Nephron (organoid): ENCODE data around the gene CCL27.

Experiments used
- H3K27ac Mint-ChIP-seq, 3 experiments: 2 replicates each; pipeline ENCODE4 v1.8.0; 2020; ENCODE audit warnings: mixed read lengths in 3 of 3, mild to moderate bottlenecking in 2 of 3, moderate library complexity in 1 of 3
- H3K27me3 Mint-ChIP-seq: 2 replicates; pipeline ENCODE4 v1.8.0; 2021; ENCODE audit warnings: low read depth, mild to moderate bottlenecking, moderate library complexity, mixed read lengths
- H3K36me3 Mint-ChIP-seq: 2 replicates; pipeline ENCODE4 v1.8.0; 2020; ENCODE audit warnings: low read depth, mixed read lengths
- H3K4me1 Mint-ChIP-seq: 2 replicates; pipeline ENCODE4 v1.8.0; 2020; ENCODE audit warnings: mixed read lengths
- H3K4me3 Mint-ChIP-seq, 3 experiments: 2 replicates each; pipeline ENCODE4 v1.8.0; 2020; ENCODE audit warnings: mild to moderate bottlenecking in 3 of 3, mixed read lengths in 3 of 3, moderate library complexity in 2 of 3
- H3K9me3 Mint-ChIP-seq: 2 replicates; pipeline ENCODE4 v1.8.0; 2020; ENCODE audit warnings: mixed read lengths
- CTCF ChIP-seq, 3 experiments: fragments of 200-600 bp; sonication (generic); IDR thresholded peaks; one replicate each; pipeline ENCODE4 v1.5.0; 2021; ENCODE audit warnings: antibody characterized with exemption in 3 of 3; ENCODE audit not compliant: unreplicated experiment in 3 of 3

Gene CCL27

GRCh38 chr9:34686732-34687131, 24.3 kb upstream of the CCL27 start:
- Mint-ChIP-seq H3K4me1 (no peaks in the 10 kb centered on the region), H3K4me3 (no peak overlapping the region), H3K9me3 (no peaks in the 10 kb centered on the region), H3K27me3 (peaks cover 3% of the 10 kb centered on the region), H3K27ac (no peak overlapping the region), H3K36me3 (peaks cover 17% of the 10 kb centered on the region)
- TF ChIP-seq CTCF (IDR thresholded peaks at IDR 0.05; ENCODE audit: unreplicated experiment in 3 of 3) = no peak

GRCh38 chr9:34686231-34686630, 23.8 kb upstream of the CCL27 start:
- Mint-ChIP-seq H3K9me3 (no peaks in the 10 kb centered on the region), H3K27me3 (peaks cover 3% of the 10 kb centered on the region), H3K27ac (no peak overlapping the region), H3K36me3 (peaks cover 21% of the 10 kb centered on the region), H3K4me3 (no peak overlapping the region), H3K4me1 (no peaks in the 10 kb centered on the region)
- TF ChIP-seq CTCF (IDR thresholded peaks at IDR 0.05; ENCODE audit: unreplicated experiment in 3 of 3) = no peak

GRCh38 chr9:34685591-34685990, 23.1 kb upstream of the CCL27 start:
- peaks cover 26% of the 10 kb centered on the region for H3K36me3 Mint-ChIP-seq
- H3K9me3 Mint-ChIP-seq = no peaks in the 10 kb centered on the region
- H3K4me1 Mint-ChIP-seq = no peaks in the 10 kb centered on the region
- no peak overlapping the region for H3K27ac Mint-ChIP-seq
- TF ChIP-seq CTCF (IDR thresholded peaks at IDR 0.05; ENCODE audit: unreplicated experiment in 3 of 3) = no peak
- no peaks in the 10 kb centered on the region for H3K27me3 Mint-ChIP-seq
- no peak overlapping the region for H3K4me3 Mint-ChIP-seq

- H3K36me3 Mint-ChIP-seq = peaks cover 26% of the 10 kb centered on the region
- H3K27me3 Mint-ChIP-seq = no peaks in the 10 kb centered on the region
- no peak overlapping the region for H3K4me3 Mint-ChIP-seq
- H3K4me1 Mint-ChIP-seq = no peaks in the 10 kb centered on the region
- no peak overlapping the region for H3K27ac Mint-ChIP-seq
- TF ChIP-seq CTCF (IDR thresholded peaks at IDR 0.05; ENCODE audit: unreplicated experiment in 3 of 3) = no peak
- H3K9me3 Mint-ChIP-seq = no peaks in the 10 kb centered on the region
Observed at GRCh38 chr9:34684816-34685215, 22.4 kb upstream of the CCL27 start.

- no peaks in the 10 kb centered on the region for H3K27me3 Mint-ChIP-seq
- peaks cover 26% of the 10 kb centered on the region for H3K36me3 Mint-ChIP-seq
Observed at GRCh38 chr9:34684145-34684544, 21.7 kb upstream of the CCL27 start.

More at GRCh38 chr9:34684145-34684544, 21.7 kb upstream of the CCL27 start:
- no peaks in the 10 kb centered on the region for H3K9me3 Mint-ChIP-seq
- H3K4me3 Mint-ChIP-seq = no peak overlapping the region
- H3K27ac Mint-ChIP-seq = no peak overlapping the region
- no peaks in the 10 kb centered on the region for H3K4me1 Mint-ChIP-seq
- TF ChIP-seq CTCF (IDR thresholded peaks at IDR 0.05; ENCODE audit: unreplicated experiment in 3 of 3) = no peak
